Right atrium auricular region (tissue), 2 donors: ENCODE measurements around the gene CNTNAP2. TPM values are rescaled to one million over a fixed set of nuclear protein-coding genes. Genes with fewer than 3 reads are reported as not detected.

Experiments
- DNase-seq: peaks from one replicate; pipeline ENCODE4 v3.0.0-alpha.2; 2019; ENCODE audit warnings: low spot score
- H3K27ac ChIP-seq, 2 donors: fragments of 200-600 bp; sonication (generic); 1 replicate in 1 of 2; 2 replicates in 1 of 2; pipeline ENCODE4 v1.5.1; 2016 to 2019
- H3K27me3 ChIP-seq, 2 donors: fragments of 200-600 bp; sonication (generic); one replicate each; pipeline versions ENCODE4 v1.5.1 to v1.6.0; 2017 to 2019
- H3K36me3 ChIP-seq: fragments of 200-600 bp; sonication (generic); one replicate; pipeline ENCODE4 v1.5.1; 2016
- H3K4me1 ChIP-seq, 2 donors: fragments of 200-600 bp; sonication (generic); one replicate each; pipeline versions ENCODE4 v1.5.1 to v1.6.0; 2017 to 2019
- H3K4me3 ChIP-seq, 2 donors: fragments of 200-600 bp; sonication (generic); 1 replicate in 1 of 2; 2 replicates in 1 of 2; pipeline ENCODE4 v1.5.1; 2017 to 2019; ENCODE audit warnings: mild to moderate bottlenecking in 1 of 2, moderate library complexity in 1 of 2
- H3K9me3 ChIP-seq, 2 donors: fragments of 200-600 bp; sonication (generic); one replicate each; pipeline ENCODE4 v1.5.1; 2019
- CTCF ChIP-seq, 2 donors: fragments of 200-600 bp; sonication (generic); IDR thresholded peaks; one replicate each; pipeline ENCODE4 v1.5.1; 2019; ENCODE audit warnings: antibody characterized with exemption in 2 of 2
- total RNA-seq, 2 donors: library from RNA; depleted of rRNA; stranded (reverse); fragments of >200 nt; gene quantifications; one replicate each; pipeline ENCODE4 v1.1.0, GENCODE V29; 2016

Gene CNTNAP2
- total RNA-seq, 2 donors from 2014 or later, result 1.1 to 1.7 TPM

GRCh38 chr7:148201992-148202391 is 2085.4 kb downstream of the CNTNAP2 start:
- no peaks in the 10 kb centered on the region for H3K36me3 ChIP-seq
- no peak overlapping the region for H3K4me3 ChIP-seq
- TF ChIP-seq CTCF (IDR thresholded peaks at IDR 0.05), result no peak
- DNase-seq, result no peak
- H3K27me3 ChIP-seq, result no peaks in the 10 kb centered on the region
- no peaks in the 10 kb centered on the region for H3K9me3 ChIP-seq
- H3K27ac ChIP-seq, result no peak overlapping the region
- no peaks in the 10 kb centered on the region for H3K4me1 ChIP-seq

- no peaks in the 10 kb centered on the region for H3K9me3 ChIP-seq
- no peak for DNase-seq
- no peaks in the 10 kb centered on the region for H3K27me3 ChIP-seq
- no peak overlapping the region for H3K4me3 ChIP-seq
- no peak for TF ChIP-seq CTCF (IDR thresholded peaks at IDR 0.05)
- H3K4me1 ChIP-seq, result no peaks in the 10 kb centered on the region
- H3K27ac ChIP-seq, result no peak overlapping the region
- no peaks in the 10 kb centered on the region for H3K36me3 ChIP-seq
Measured at GRCh38 chr7:148204639-148205304, 2088.2 kb downstream of the CNTNAP2 start.

GRCh38 chr7:148209643-148210190 is 2093.1 kb downstream of the CNTNAP2 start:
- DNase-seq, result no peak
- H3K36me3 ChIP-seq, result no peaks in the 10 kb centered on the region
- no peak for TF ChIP-seq CTCF (IDR thresholded peaks at IDR 0.05)
- H3K4me3 ChIP-seq, result no peak overlapping the region
- H3K27me3 ChIP-seq, result no peaks in the 10 kb centered on the region
- no peak overlapping the region for H3K27ac ChIP-seq
- peaks cover 0 to 14% of the 10 kb centered on the region in 2 donors for H3K4me1 ChIP-seq
- H3K9me3 ChIP-seq, result no peaks in the 10 kb centered on the region

GRCh38 chr7:148210804-148211325 is 2094.3 kb downstream of the CNTNAP2 start:
- TF ChIP-seq CTCF (IDR thresholded peaks at IDR 0.05), result no peak
- Histone ChIP-seq H3K4me3 (no peak overlapping the region), H3K27ac (no peak overlapping the region), H3K36me3 (no peaks in the 10 kb centered on the region), H3K27me3 (no peaks in the 10 kb centered on the region), H3K4me1 (peaks cover 0 to 14% of the 10 kb centered on the region in 2 donors), H3K9me3 (no peaks in the 10 kb centered on the region)
- no peak for DNase-seq

GRCh38 chr7:148211740-148212151 is 2095.1 kb downstream of the CNTNAP2 start:
- no peaks in the 10 kb centered on the region for H3K9me3 ChIP-seq
- H3K27me3 ChIP-seq, result no peaks in the 10 kb centered on the region
- no peaks in the 10 kb centered on the region for H3K36me3 ChIP-seq
- DNase-seq, result no peak
- H3K27ac ChIP-seq, result no peak overlapping the region
- H3K4me3 ChIP-seq, result no peak overlapping the region
- peaks cover 0 to 14% of the 10 kb centered on the region in 2 donors for H3K4me1 ChIP-seq
- no peak for TF ChIP-seq CTCF (IDR thresholded peaks at IDR 0.05)
